ENCODE results near the gene TNFSF12.
A peak's percentile ranks its signal among the peaks of the same experiment; 100 is the strongest.

The TNFSF12 gene

GRCh38 chr17:7544911-7545310 lies 3.9 kb upstream of the TNFSF12 start:
- H3K4me1 ChIP-seq (ENCODE audit: control insufficient read depth, insufficient read depth, low read length), result peaks cover 15% of the 10 kb centered on the region
- H3K9me3 ChIP-seq (ENCODE audit: control insufficient read depth in 2 of 2, low read length in 2 of 2), result no peaks in the 10 kb centered on the region
- no peak overlapping the region for H3K9ac ChIP-seq (ENCODE audit: low read length in 2 of 2)
- no peak overlapping the region for H3K27ac ChIP-seq (ENCODE audit: low read length)
- H3K4me3 ChIP-seq (ENCODE audit: low read length in 2 of 2), result no peak overlapping the region
- H3K36me3 ChIP-seq (ENCODE audit: control insufficient read depth in 2 of 2, insufficient read depth in 2 of 2, low read length in 2 of 2), result no peaks in the 10 kb centered on the region
- no peaks in the 10 kb centered on the region for H3K27me3 ChIP-seq (ENCODE audit: control insufficient read depth in 1 of 2, insufficient read depth in 2 of 2, low read length in 2 of 2)

DNA sequence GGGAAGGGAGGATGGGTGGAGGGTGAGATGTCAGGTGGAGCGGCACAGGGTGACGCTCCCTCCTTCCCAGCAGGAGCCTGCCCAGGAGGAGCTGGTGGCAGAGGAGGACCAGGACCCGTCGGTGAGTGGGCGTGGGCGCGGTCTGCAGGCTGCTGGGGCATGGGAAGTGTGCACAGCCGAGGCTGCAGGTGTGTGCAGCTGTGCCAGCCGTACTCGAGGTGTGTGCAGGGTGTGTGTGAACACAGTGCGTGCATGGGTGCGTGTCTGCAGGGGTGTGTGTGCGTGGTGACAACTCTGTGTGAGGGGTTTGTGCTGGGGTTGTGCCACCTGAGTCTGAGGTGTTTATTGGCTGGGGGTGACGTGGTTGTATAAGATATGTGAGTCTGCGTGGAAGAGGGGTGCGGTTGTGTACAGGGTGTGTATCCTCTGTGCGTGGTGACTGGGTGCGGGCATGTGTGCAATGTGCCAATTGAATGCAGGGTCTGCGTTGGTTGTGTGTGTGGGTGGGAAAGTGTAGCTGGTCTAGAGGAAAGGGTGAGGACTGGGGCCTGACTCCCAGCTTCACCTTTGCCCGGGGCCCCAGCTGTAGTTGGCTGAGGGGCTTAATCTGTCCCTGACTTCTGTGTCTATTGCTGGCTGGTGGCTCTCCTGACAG lies 670 bp downstream of the TNFSF12 start:
- Histone ChIP-seq H3K36me3 (ENCODE audit: control insufficient read depth in 2 of 2, insufficient read depth in 2 of 2, low read length in 2 of 2) (peaks cover 2 to 14% of the 10 kb centered on the region in 2 donors), H3K4me3 (ENCODE audit: low read length in 2 of 2) (peak overlapping the region; percentile 60 to 93), H3K9ac (ENCODE audit: low read length in 2 of 2) (peak overlapping the region; percentile 70 to 89), H3K27ac (ENCODE audit: low read length) (peak overlapping the region; percentile 82), H3K9me3 (ENCODE audit: control insufficient read depth in 2 of 2, low read length in 2 of 2) (no peaks in the 10 kb centered on the region), H3K27me3 (ENCODE audit: control insufficient read depth in 1 of 2, insufficient read depth in 2 of 2, low read length in 2 of 2) (no peaks in the 10 kb centered on the region), H3K4me1 (ENCODE audit: control insufficient read depth, insufficient read depth, low read length) (peaks cover 22% of the 10 kb centered on the region)

DNA sequence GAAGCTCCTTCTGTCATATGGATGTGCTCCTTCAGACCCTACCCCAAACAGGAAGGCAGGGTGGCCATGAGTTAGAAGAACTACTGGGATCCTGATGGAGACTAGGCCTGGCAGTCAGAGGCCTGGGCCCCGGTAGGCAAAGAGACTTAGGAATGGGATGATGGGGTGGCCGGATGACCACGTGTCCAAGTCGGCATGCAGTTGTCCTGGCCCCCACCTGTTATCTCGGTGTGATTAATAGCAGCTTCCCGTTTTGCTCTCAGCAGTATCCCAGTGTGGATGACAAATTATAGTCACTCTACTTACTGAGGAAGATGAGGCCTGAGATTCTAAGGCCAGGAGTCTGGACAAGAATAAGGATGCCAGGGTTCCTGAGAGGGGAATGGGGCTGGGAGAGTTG lies 1.5 kb downstream of the TNFSF12 start:
- Histone ChIP-seq H3K36me3 (ENCODE audit: control insufficient read depth in 2 of 2, insufficient read depth in 2 of 2, low read length in 2 of 2) (peaks cover 2 to 14% of the 10 kb centered on the region in 2 donors), H3K9ac (ENCODE audit: low read length in 2 of 2) (peak overlapping the region; percentile 70 to 89), H3K4me3 (ENCODE audit: low read length in 2 of 2) (peak overlapping the region in 1 of 2 donors; percentile 93), H3K27me3 (ENCODE audit: control insufficient read depth in 1 of 2, insufficient read depth in 2 of 2, low read length in 2 of 2) (no peaks in the 10 kb centered on the region), H3K27ac (ENCODE audit: low read length) (peak overlapping the region; percentile 82), H3K9me3 (ENCODE audit: control insufficient read depth in 2 of 2, low read length in 2 of 2) (no peaks in the 10 kb centered on the region), H3K4me1 (ENCODE audit: control insufficient read depth, insufficient read depth, low read length) (peaks cover 22% of the 10 kb centered on the region)

- H3K36me3 ChIP-seq (ENCODE audit: control insufficient read depth in 2 of 2, insufficient read depth in 2 of 2, low read length in 2 of 2), result peaks cover 2 to 14% of the 10 kb centered on the region in 2 donors
- no peak overlapping the region for H3K4me3 ChIP-seq (ENCODE audit: low read length in 2 of 2)
- H3K4me1 ChIP-seq (ENCODE audit: control insufficient read depth, insufficient read depth, low read length), result peaks cover 22% of the 10 kb centered on the region
- no peak overlapping the region for H3K27ac ChIP-seq (ENCODE audit: low read length)
- peak overlapping the region in 1 of 2 donors; percentile 27 for H3K9ac ChIP-seq (ENCODE audit: low read length in 2 of 2)
- no peaks in the 10 kb centered on the region for H3K27me3 ChIP-seq (ENCODE audit: control insufficient read depth in 1 of 2, insufficient read depth in 2 of 2, low read length in 2 of 2)
- no peaks in the 10 kb centered on the region for H3K9me3 ChIP-seq (ENCODE audit: control insufficient read depth in 2 of 2, low read length in 2 of 2)
Measured at GRCh38 chr17:7551396-7551795, 2.5 kb downstream of the TNFSF12 start.

DNA sequence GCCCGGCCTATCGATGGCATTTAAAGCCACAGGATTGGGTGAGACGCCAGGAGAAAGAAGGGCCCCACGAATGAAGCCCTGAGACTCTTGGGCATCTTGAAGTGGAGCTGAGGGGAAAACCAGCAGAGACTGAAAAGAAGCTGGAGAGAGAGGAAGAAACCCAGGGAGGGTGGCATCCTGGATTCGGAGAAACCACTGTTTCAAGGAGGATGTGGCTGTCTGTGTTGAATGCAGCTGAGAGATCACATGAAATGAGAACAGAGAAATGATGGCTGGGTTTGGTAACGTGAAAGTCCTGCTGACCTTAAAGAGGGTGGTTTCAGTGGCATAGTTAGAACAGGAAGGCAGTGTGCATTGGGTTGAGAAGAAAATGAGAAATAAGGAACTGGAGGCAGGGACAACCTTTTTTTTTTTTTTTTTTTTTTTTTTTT lies 3.8 kb downstream of the TNFSF12 start:
- no peaks in the 10 kb centered on the region for H3K27me3 ChIP-seq (ENCODE audit: control insufficient read depth in 1 of 2, insufficient read depth in 2 of 2, low read length in 2 of 2)
- H3K4me1 ChIP-seq (ENCODE audit: control insufficient read depth, insufficient read depth, low read length), result peaks cover 26% of the 10 kb centered on the region
- peaks cover 2 to 14% of the 10 kb centered on the region in 2 donors for H3K36me3 ChIP-seq (ENCODE audit: control insufficient read depth in 2 of 2, insufficient read depth in 2 of 2, low read length in 2 of 2)
- no peak overlapping the region for H3K4me3 ChIP-seq (ENCODE audit: low read length in 2 of 2)
- H3K27ac ChIP-seq (ENCODE audit: low read length), result no peak overlapping the region
- H3K9me3 ChIP-seq (ENCODE audit: control insufficient read depth in 2 of 2, low read length in 2 of 2), result no peaks in the 10 kb centered on the region
- no peak overlapping the region for H3K9ac ChIP-seq (ENCODE audit: low read length in 2 of 2)

DNA sequence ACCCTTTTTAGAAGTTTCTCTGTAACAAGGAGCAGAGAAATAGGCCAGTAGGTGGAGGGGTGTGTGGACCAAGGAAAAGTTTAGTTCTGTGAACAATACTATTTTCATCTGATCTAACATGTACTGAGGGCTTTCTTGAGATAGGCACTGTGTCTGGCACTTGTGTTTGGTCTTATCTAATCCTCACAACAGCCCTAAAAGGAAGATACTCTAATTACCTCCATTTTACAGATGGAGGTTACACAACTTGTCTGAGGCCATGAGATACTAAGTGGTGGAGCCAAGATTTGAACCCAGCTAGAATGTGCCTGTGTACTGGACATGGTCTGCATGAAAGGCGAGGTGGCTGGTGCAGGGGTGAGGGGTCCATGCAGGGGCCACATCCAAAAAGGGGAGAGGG lies 4.5 kb downstream of the TNFSF12 start:
- no peak overlapping the region for H3K27ac ChIP-seq (ENCODE audit: low read length)
- H3K4me1 ChIP-seq (ENCODE audit: control insufficient read depth, insufficient read depth, low read length), result peaks cover 30% of the 10 kb centered on the region
- no peak overlapping the region for H3K4me3 ChIP-seq (ENCODE audit: low read length in 2 of 2)
- H3K36me3 ChIP-seq (ENCODE audit: control insufficient read depth in 2 of 2, insufficient read depth in 2 of 2, low read length in 2 of 2), result peaks cover 2 to 14% of the 10 kb centered on the region in 2 donors
- H3K9ac ChIP-seq (ENCODE audit: low read length in 2 of 2), result no peak overlapping the region
- no peaks in the 10 kb centered on the region for H3K9me3 ChIP-seq (ENCODE audit: control insufficient read depth in 2 of 2, low read length in 2 of 2)
- H3K27me3 ChIP-seq (ENCODE audit: control insufficient read depth in 1 of 2, insufficient read depth in 2 of 2, low read length in 2 of 2), result no peaks in the 10 kb centered on the region

GRCh38 chr17:7555320-7555948 lies 6.6 kb downstream of the TNFSF12 start:
- Histone ChIP-seq H3K27ac (ENCODE audit: low read length) (no peak overlapping the region), H3K4me1 (ENCODE audit: control insufficient read depth, insufficient read depth, low read length) (peaks cover 34% of the 10 kb centered on the region), H3K9me3 (ENCODE audit: control insufficient read depth in 2 of 2, low read length in 2 of 2) (no peaks in the 10 kb centered on the region), H3K4me3 (ENCODE audit: low read length in 2 of 2) (no peak overlapping the region), H3K9ac (ENCODE audit: low read length in 2 of 2) (no peak overlapping the region), H3K36me3 (ENCODE audit: control insufficient read depth in 2 of 2, insufficient read depth in 2 of 2, low read length in 2 of 2) (peaks cover 2 to 14% of the 10 kb centered on the region in 2 donors), H3K27me3 (ENCODE audit: control insufficient read depth in 1 of 2, insufficient read depth in 2 of 2, low read length in 2 of 2) (no peaks in the 10 kb centered on the region)

DNA sequence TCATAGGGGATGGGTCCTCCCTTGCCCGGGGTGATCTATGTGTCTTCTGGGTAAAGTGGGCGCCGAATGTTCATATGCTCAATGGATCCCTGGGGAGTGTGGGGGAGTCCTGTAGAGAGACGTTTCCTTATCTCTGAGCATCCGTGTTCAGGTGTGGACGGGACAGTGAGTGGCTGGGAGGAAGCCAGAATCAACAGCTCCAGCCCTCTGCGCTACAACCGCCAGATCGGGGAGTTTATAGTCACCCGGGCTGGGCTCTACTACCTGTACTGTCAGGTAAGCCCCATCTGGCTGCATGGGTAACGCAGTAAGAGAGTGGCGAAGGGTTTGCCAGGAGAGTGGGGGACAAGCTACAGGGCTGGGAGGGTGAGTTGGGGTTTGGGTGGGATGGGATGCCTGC lies 7.8 kb downstream of the TNFSF12 start:
- Histone ChIP-seq H3K4me3 (ENCODE audit: low read length in 2 of 2) (no peak overlapping the region), H3K27ac (ENCODE audit: low read length) (peak overlapping the region; percentile 99), H3K27me3 (ENCODE audit: control insufficient read depth in 1 of 2, insufficient read depth in 2 of 2, low read length in 2 of 2) (no peaks in the 10 kb centered on the region), H3K36me3 (ENCODE audit: control insufficient read depth in 2 of 2, insufficient read depth in 2 of 2, low read length in 2 of 2) (peaks cover 0 to 6% of the 10 kb centered on the region in 2 donors), H3K9ac (ENCODE audit: low read length in 2 of 2) (no peak overlapping the region), H3K4me1 (ENCODE audit: control insufficient read depth, insufficient read depth, low read length) (peaks cover 44% of the 10 kb centered on the region), H3K9me3 (ENCODE audit: control insufficient read depth in 2 of 2, low read length in 2 of 2) (no peaks in the 10 kb centered on the region)

DNA sequence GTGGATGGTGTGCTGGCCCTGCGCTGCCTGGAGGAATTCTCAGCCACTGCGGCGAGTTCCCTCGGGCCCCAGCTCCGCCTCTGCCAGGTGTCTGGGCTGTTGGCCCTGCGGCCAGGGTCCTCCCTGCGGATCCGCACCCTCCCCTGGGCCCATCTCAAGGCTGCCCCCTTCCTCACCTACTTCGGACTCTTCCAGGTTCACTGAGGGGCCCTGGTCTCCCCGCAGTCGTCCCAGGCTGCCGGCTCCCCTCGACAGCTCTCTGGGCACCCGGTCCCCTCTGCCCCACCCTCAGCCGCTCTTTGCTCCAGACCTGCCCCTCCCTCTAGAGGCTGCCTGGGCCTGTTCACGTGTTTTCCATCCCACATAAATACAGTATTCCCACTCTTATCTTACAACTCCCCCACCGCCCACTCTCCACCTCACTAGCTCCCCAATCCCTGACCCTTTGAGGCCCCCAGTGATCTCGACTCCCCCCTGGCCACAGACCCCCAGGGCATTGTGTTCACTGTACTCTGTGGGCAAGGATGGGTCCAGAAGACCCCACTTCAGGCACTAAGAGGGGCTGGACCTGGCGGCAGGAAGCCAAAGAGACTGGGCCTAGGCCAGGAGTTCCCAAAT lies 8.4 kb downstream of the TNFSF12 start:
- peak overlapping the region in 1 of 2 donors; percentile 88 for H3K4me3 ChIP-seq (ENCODE audit: low read length in 2 of 2)
- H3K4me1 ChIP-seq (ENCODE audit: control insufficient read depth, insufficient read depth, low read length), result peaks cover 45% of the 10 kb centered on the region
- H3K9me3 ChIP-seq (ENCODE audit: control insufficient read depth in 2 of 2, low read length in 2 of 2), result no peaks in the 10 kb centered on the region
- H3K27ac ChIP-seq (ENCODE audit: low read length), result peak overlapping the region; percentile 99
- peak overlapping the region; percentile 42 to 86 for H3K9ac ChIP-seq (ENCODE audit: low read length in 2 of 2)
- no peaks in the 10 kb centered on the region for H3K27me3 ChIP-seq (ENCODE audit: control insufficient read depth in 1 of 2, insufficient read depth in 2 of 2, low read length in 2 of 2)
- H3K36me3 ChIP-seq (ENCODE audit: control insufficient read depth in 2 of 2, insufficient read depth in 2 of 2, low read length in 2 of 2), result peaks cover 0 to 6% of the 10 kb centered on the region in 2 donors

DNA sequence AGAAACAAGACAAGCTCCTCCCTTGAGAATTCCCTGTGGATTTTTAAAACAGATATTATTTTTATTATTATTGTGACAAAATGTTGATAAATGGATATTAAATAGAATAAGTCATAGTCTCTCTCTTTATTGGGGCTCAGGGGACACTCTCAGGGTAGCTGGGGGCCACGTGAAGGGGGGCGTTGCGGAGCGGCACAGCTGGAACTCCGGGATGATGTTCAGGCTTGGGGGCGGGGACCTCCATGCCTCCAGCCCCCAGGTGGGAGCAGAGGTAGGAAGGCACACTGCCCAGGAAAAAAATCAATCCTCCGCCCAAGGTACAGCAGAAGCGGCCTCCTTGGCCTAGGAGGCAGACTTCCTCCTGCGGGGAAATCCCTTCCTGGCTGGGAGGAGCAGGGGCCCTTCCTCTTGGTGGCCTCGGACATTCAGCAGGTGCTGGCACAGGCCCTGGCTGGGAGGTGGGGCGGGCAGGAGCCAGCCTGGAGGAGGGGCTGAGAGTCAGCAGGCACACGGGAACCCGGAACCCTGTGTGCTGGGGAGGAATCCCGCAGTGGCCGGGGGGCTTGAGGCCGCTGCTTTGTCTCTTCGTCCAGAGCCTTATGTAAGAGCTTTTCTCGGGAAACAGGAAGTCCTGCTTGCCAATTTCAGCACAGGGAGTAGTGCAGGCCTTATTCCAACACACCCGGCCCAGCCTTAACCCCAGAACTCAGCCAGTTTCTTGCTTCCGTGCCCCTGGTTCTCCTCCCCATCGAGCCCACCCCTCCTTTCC lies 9.1 kb downstream of the TNFSF12 start:
- Histone ChIP-seq H3K9ac (ENCODE audit: low read length in 2 of 2) (peak overlapping the region; percentile 81 to 86), H3K9me3 (ENCODE audit: control insufficient read depth in 2 of 2, low read length in 2 of 2) (no peaks in the 10 kb centered on the region), H3K27ac (ENCODE audit: low read length) (peak overlapping the region; percentile 99), H3K4me3 (ENCODE audit: low read length in 2 of 2) (peak overlapping the region; percentile 44 to 88), H3K27me3 (ENCODE audit: control insufficient read depth in 1 of 2, insufficient read depth in 2 of 2, low read length in 2 of 2) (no peaks in the 10 kb centered on the region), H3K36me3 (ENCODE audit: control insufficient read depth in 2 of 2, insufficient read depth in 2 of 2, low read length in 2 of 2) (peaks cover 0 to 6% of the 10 kb centered on the region in 2 donors), H3K4me1 (ENCODE audit: control insufficient read depth, insufficient read depth, low read length) (peaks cover 52% of the 10 kb centered on the region)

Data from stomach smooth muscle (tissue), 2 donors.